Measurements from ENCODE around the gene PPP2R3A.

GRCh38 chr3:136196064-136196400 lies 230.5 kb downstream of the PPP2R3A start, which contains the start of gene MSL2:
- TF ChIP-seq RARB (CRISPR knock-in tag; IDR thresholded peaks at IDR 0.05) (no peak), CREB5 (CRISPR knock-in tag; IDR thresholded peaks at IDR 0.05; ENCODE audit: low read depth) (no peak), ZFP30 (CRISPR knock-in tag; IDR thresholded peaks at IDR 0.05) (no peak), CSRNP3 (CRISPR knock-in tag; IDR thresholded peaks at IDR 0.05) (no peak), TSHZ2 (CRISPR knock-in tag; IDR thresholded peaks at IDR 0.05) (no peak), ZNF70 (CRISPR knock-in tag; IDR thresholded peaks at IDR 0.05) (no peak)

Data from SK-N-SH treated with all-trans-retinoic acid at 6 μM for 48 hours (cell line).